Adrenal gland (tissue), 5 donors: ENCODE results near the gene FGFBP2.

Experiments used
- POLR2A ChIP-seq, 2 donors: fragments of 450-650 bp; IDR thresholded peaks; one replicate each; pipeline ENCODE4 v1.6.1; 2017; ENCODE audit warnings: antibody characterized with exemption in 2 of 2, mild to moderate bottlenecking in 2 of 2, moderate library complexity in 1 of 2
- TF ChIP-seq, protein P1 (sequence below), 6 experiments: fragments of 450-650 bp in 4 of 6; fragments of 200-600 bp in 2 of 6; sonication (generic) in 1 of 6; IDR thresholded peaks; 1 replicate in 5 of 6; 2 replicates in 1 of 6; pipeline versions ENCODE4 v1.5.1 to v1.8.0; 2016 to 2021; ENCODE audit warnings: antibody characterized with exemption in 6 of 6, mild to moderate bottlenecking in 2 of 6, moderate library complexity in 1 of 6
- donor health status: DM: no; HTN: no; CAD: no.

DNA sequence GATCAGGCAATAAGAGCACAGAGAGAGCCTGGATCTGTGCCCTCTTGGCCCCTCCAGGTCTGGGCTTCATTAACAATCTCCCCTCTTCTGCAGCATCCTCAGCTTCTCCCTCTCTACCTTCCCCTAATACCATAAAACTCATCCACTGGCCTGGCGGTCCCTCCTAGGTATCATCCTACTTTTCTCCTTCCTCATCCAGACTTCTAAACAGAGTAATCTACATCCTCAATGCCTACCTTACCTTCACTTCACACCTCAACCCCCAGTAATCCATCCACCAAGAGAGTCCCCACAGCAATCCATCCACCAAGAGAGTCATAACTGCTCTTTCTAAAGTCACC lies 41.4 kb downstream of the FGFBP2 start:
- TF ChIP-seq, protein P1, sequence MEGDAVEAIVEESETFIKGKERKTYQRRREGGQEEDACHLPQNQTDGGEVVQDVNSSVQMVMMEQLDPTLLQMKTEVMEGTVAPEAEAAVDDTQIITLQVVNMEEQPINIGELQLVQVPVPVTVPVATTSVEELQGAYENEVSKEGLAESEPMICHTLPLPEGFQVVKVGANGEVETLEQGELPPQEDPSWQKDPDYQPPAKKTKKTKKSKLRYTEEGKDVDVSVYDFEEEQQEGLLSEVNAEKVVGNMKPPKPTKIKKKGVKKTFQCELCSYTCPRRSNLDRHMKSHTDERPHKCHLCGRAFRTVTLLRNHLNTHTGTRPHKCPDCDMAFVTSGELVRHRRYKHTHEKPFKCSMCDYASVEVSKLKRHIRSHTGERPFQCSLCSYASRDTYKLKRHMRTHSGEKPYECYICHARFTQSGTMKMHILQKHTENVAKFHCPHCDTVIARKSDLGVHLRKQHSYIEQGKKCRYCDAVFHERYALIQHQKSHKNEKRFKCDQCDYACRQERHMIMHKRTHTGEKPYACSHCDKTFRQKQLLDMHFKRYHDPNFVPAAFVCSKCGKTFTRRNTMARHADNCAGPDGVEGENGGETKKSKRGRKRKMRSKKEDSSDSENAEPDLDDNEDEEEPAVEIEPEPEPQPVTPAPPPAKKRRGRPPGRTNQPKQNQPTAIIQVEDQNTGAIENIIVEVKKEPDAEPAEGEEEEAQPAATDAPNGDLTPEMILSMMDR (IDR thresholded peaks at IDR 0.05) = no peak
- TF ChIP-seq POLR2A (IDR thresholded peaks at IDR 0.05) = no peak
